Effector memory CD4-positive, alpha-beta T cell (primary cell): ENCODE results near the gene SLC48A1.

Experiments
- DNase-seq, 3 donors: peaks; one replicate each; pipeline ENCODE4 v3.0.0-alpha.2; 2020
- H3K27ac ChIP-seq: 2 replicates; pipeline ENCODE4 v1.7.0; 2013; ENCODE audit warnings: mild to moderate bottlenecking, low read length, moderate library complexity; ENCODE audit not compliant: insufficient read depth, poor library complexity, severe bottlenecking
- H3K27me3 ChIP-seq: replicated peaks from 2 replicates; pipeline ENCODE4 v1.7.0; 2013; ENCODE audit warnings: mild to moderate bottlenecking, low read length; ENCODE audit not compliant: insufficient read depth, control insufficient read depth, poor library complexity, severe bottlenecking
- H3K36me3 ChIP-seq: 2 replicates; pipeline ENCODE4 v1.7.0; 2013; ENCODE audit warnings: mild to moderate bottlenecking, low read length, moderate library complexity; ENCODE audit not compliant: control insufficient read depth, insufficient read depth
- H3K4me1 ChIP-seq: 2 replicates; pipeline ENCODE4 v1.7.0; 2013; ENCODE audit warnings: low read length, mild to moderate bottlenecking; ENCODE audit not compliant: control insufficient read depth, insufficient read depth, poor library complexity, severe bottlenecking
- H3K4me3 ChIP-seq: 2 replicates; pipeline ENCODE4 v1.7.0; 2013; ENCODE audit warnings: low read length, low read depth, mild to moderate bottlenecking; ENCODE audit not compliant: insufficient read depth, poor library complexity, severe bottlenecking
- H3K9me3 ChIP-seq: 2 replicates; pipeline ENCODE4 v1.7.0; 2013; ENCODE audit warnings: mild to moderate bottlenecking, low read length, moderate library complexity; ENCODE audit not compliant: control insufficient read depth

The SLC48A1 gene

DNA sequence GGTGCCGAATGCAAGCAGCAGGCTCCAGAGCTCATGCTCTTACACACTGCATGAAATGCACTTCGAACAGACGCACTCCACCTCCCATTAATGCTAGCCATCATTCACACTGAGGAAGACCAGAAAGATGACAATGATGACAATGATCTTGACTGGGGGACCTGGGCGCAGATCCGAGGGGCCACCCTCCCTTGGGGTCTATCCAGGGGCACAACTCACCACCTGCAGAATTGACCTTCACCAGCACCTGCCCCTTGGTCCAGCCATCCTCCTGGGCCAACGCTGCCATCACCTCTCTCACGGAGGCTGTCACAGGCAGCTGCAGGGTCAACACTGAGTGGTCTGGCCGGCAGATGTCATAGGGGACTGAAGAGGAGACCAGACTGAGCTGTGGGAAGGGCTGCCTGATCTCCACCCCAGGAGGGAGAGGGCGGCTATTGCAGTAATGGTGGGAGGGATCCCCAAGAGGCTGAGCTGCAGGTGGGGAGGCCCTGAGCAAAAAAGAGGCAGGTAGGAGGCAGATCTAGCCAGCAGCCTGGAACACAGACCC lies 29.7 kb upstream of the SLC48A1 start:
- H3K4me1 ChIP-seq = peaks cover 19% of the 10 kb centered on the region
- H3K27ac ChIP-seq = no peak overlapping the region
- no peak for DNase-seq
- H3K9me3 ChIP-seq = no peaks in the 10 kb centered on the region
- no peaks in the 10 kb centered on the region for H3K36me3 ChIP-seq
- no peak overlapping the region for H3K4me3 ChIP-seq
- no peaks in the 10 kb centered on the region for H3K27me3 ChIP-seq

DNA sequence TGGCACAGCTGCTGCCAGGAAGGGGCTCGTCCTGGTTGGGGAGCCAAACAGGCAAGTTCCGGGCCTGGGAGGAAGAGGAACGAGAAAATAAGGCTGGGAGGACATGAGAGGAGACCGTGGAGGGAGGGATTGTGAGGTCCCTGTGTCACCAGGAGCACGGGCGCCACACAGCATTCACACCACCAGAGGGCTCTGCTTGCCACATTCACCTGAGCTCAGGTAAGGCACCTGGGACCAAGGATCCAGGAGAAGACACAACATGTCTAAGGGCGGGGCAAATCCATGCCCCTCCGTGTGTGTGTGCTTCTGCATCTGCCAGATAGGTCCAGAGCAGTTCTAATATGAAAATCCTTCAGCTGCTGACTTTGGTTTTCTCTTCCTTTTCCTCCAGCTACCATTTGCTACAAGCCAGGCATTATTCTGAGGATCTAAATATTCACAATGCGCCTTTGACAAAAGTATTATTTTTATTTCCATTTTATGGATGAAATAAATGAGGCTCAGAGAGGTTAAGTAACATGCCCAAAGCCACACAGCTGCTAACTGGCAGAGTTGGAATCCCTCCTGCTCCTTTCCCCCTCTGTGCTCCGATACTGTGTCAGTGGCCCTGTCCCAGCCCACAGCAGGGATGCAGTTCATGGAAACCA lies 28.9 kb upstream of the SLC48A1 start:
- no peaks in the 10 kb centered on the region for H3K27me3 ChIP-seq
- no peaks in the 10 kb centered on the region for H3K9me3 ChIP-seq
- no peaks in the 10 kb centered on the region for H3K36me3 ChIP-seq
- no peak overlapping the region for H3K4me3 ChIP-seq
- no peak overlapping the region for H3K27ac ChIP-seq
- DNase-seq = peak; percentile 31 to 35 (median 33)
- peaks cover 19% of the 10 kb centered on the region for H3K4me1 ChIP-seq

DNA sequence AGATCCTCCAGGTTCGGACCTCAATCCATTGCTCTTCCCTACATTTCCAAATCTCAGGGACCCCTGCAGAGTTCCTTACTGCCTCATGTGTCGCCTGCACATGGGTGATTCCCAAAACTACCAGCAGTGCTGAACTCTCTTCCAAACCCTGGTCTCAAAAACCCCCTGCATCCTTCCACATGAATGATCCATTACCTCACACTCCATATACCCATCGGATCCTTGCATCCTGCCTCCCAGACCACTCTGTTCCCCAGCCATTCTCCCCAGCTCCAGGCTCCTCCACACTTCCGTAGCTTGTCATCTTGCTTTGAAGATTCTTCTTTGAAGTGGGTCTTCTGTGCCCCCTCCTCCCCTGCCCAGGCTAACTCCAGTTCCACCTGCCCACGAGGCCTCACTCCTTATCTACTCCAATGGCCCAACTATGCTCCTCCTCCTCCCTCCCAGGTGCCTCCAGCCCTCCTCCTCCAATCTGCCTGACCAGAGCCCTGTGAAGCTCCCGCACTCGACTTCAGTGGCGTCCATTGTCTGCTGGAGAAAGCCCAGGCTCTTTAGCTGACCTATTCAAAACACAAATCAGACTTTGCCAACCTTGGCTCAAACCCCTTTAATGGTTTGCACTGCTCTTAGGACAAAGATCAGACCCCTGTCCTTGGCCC lies 28.1 kb upstream of the SLC48A1 start:
- no peak for DNase-seq
- Histone ChIP-seq H3K36me3 (no peaks in the 10 kb centered on the region), H3K4me3 (no peak overlapping the region), H3K27me3 (no peaks in the 10 kb centered on the region), H3K4me1 (peaks cover 19% of the 10 kb centered on the region), H3K27ac (no peak overlapping the region), H3K9me3 (no peaks in the 10 kb centered on the region)

DNA sequence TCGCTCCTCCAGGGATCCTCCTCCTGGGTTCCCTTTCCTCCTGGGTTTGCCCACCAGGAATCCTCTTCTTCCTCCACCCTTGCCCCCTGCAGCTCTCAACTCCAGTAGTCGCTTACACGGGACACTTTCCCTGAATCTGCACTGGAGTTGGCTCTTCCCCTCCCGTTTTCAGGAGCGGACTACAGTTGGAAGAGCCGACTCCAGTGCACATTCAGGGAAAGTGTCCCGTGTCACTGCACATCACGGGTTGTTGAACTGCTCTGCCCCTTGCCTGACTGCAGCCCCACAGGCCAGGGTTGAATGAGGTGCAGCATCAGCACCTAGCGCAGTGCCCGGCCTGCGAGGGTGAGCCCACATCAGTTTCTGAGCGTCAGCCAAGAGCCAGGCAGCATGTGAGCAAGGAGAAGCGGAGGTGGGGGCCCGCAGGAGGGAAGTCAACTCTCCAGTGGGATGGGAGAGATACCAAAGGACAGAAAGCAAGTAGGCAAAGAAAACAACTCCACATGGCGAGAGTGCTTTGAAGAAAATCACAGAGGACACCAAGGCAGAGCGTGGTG lies 27.5 kb upstream of the SLC48A1 start:
- no peak for DNase-seq
- H3K4me1 ChIP-seq = peaks cover 15% of the 10 kb centered on the region
- no peak overlapping the region for H3K4me3 ChIP-seq
- H3K27ac ChIP-seq = no peak overlapping the region
- H3K27me3 ChIP-seq = no peaks in the 10 kb centered on the region
- H3K9me3 ChIP-seq = no peaks in the 10 kb centered on the region
- no peaks in the 10 kb centered on the region for H3K36me3 ChIP-seq

DNA sequence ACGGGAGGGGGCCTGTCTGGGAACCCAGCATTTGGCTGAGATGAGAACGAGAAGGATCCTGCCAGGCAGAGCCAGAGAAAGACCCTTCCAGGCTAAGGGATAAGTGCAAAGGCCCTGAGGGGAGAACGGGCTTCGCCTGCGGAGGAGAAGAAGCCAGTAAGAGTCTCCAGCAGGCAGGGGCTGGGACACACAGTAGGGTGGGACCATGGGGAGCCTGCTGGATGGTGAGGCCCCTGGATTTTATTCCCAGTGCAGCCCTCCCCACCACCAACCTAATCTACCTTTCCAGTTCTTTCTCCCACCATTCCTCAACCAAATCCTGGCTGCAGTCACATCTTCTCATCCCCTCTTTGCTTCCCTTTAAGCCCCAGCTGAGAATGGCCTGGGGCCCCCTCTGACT lies 27.0 kb upstream of the SLC48A1 start:
- no peak for DNase-seq
- no peak overlapping the region for H3K27ac ChIP-seq
- H3K36me3 ChIP-seq = no peaks in the 10 kb centered on the region
- H3K4me1 ChIP-seq = peaks cover 10% of the 10 kb centered on the region
- H3K4me3 ChIP-seq = no peak overlapping the region
- no peaks in the 10 kb centered on the region for H3K9me3 ChIP-seq
- no peaks in the 10 kb centered on the region for H3K27me3 ChIP-seq

DNA sequence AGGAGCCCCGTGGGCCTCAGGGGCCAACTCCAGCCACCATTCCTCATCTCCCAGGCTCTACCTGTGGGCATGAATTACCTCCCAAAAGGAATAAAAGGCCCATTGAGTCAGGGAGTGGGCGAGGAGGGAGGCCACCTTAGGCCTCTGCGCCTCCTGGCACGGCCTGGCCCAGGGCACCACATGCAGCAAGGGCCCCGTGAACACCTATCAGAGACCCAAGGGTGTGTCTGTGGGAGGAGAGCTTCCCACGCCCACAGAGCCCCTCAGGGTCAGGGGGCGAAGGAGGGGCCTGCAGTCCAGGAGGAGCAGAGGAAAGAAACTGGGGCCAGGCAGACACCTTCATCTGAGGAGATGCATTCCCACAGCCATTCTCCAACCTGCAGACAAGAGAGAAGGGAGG lies 26.5 kb upstream of the SLC48A1 start:
- H3K4me1 ChIP-seq = peaks cover 6% of the 10 kb centered on the region

DNA sequence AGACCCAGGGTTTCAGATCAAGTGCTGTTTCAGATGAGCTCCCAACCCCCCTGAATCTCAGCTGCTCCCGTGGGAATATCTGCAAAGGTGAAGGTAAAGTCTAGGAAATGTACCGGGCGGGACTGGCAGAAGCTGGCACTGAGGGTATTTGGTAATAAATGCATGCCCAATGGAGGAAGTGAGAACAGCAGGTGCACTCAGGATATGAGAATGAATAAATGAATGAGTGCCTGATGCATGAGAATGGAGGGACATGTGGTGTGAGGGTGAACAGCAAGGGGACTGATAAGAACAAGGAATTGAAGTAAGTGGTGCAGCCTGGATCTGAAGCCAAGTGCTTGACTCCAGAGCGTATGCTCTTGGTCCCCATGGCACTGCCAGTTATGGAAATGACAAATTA lies 25.9 kb upstream of the SLC48A1 start:
- DNase-seq = no peak
- no peak overlapping the region for H3K4me3 ChIP-seq

More for the DNA sequence above, 26.5 kb upstream of the SLC48A1 start:
- no peaks in the 10 kb centered on the region for H3K9me3 ChIP-seq
- no peak overlapping the region for H3K27ac ChIP-seq
- no peaks in the 10 kb centered on the region for H3K36me3 ChIP-seq
- H3K4me3 ChIP-seq = no peak overlapping the region
- H3K27me3 ChIP-seq = no peaks in the 10 kb centered on the region
- no peak for DNase-seq

DNA sequence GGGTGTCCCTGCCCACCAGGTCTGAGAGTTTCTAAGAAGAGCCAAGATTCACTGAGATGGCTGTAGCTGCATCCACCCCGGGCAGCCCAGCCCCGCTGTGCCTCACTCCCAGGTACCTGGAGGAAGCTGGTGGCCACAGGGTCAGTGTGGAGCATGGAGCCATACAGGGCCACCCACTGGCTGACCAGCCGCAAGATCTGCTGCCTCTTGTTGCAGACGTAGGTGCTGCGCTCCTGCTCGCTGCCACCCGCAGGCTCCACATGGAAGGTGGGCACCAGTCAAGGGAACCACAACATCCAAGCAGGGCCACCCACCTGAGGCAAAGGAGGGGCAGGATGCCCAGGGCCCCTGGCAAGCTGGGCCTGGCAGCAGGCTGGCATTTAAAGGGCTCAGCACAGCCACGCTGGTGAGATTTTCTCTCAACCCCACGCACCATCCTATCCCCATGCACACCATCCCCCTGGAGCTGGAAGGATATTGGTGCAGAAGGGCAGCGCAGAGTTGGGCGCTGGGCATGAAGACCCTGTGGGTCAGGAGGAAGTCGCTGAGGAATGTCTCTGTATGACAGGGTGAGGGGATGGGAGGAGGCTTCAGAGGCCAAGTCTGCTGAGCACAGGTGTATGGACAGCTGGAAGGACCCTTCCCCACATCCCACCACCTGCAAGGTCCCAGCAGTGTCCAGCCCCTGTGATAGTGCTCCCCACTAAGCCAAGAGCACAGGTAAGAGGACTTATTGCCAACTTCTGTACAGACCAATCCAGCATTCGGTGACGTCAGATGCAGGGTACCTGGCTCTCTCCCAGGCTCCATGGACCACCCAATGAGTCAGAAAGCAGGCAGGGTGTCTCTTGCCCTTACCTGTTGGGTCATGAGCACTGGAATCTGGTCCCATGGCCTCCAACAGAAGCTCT lies 25.2 kb upstream of the SLC48A1 start:
- no peak for DNase-seq
- H3K36me3 ChIP-seq = no peaks in the 10 kb centered on the region
- no peak overlapping the region for H3K4me3 ChIP-seq
- H3K27me3 ChIP-seq = no peaks in the 10 kb centered on the region
- no peaks in the 10 kb centered on the region for H3K9me3 ChIP-seq
- H3K4me1 ChIP-seq = no peaks in the 10 kb centered on the region
- no peak overlapping the region for H3K27ac ChIP-seq

More for the DNA sequence above, 25.9 kb upstream of the SLC48A1 start:
- no peaks in the 10 kb centered on the region for H3K4me1 ChIP-seq
- H3K9me3 ChIP-seq = no peaks in the 10 kb centered on the region
- H3K27me3 ChIP-seq = no peaks in the 10 kb centered on the region
- no peak overlapping the region for H3K27ac ChIP-seq
- H3K36me3 ChIP-seq = no peaks in the 10 kb centered on the region

DNA sequence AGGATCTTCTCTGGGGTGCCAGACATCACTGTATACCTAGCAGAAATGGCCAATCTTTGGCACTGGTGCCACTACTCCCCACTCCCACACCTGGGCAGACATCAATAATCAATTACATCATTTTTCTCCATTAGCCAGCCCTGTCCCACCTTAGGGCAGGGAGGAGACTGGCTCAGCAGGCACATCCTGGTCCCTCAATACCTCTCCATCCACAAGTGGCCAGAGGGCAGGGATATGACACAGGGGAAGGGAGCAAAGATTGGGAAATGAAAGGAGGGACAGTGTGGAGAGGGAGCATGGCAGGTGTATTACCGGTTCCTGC lies 24.6 kb upstream of the SLC48A1 start:
- DNase-seq = no peak
- H3K27ac ChIP-seq = no peak overlapping the region
- no peaks in the 10 kb centered on the region for H3K9me3 ChIP-seq
- H3K36me3 ChIP-seq = no peaks in the 10 kb centered on the region
- H3K4me1 ChIP-seq = no peaks in the 10 kb centered on the region
- no peaks in the 10 kb centered on the region for H3K27me3 ChIP-seq
- H3K4me3 ChIP-seq = no peak overlapping the region
